Measurements from ENCODE around the gene CTAGE15.
"Not testable (repeated sequence)": the region's sequence is repeated elsewhere in the genome, so short reads cannot be mapped to it uniquely, and the experiment has no call there.

DNA sequence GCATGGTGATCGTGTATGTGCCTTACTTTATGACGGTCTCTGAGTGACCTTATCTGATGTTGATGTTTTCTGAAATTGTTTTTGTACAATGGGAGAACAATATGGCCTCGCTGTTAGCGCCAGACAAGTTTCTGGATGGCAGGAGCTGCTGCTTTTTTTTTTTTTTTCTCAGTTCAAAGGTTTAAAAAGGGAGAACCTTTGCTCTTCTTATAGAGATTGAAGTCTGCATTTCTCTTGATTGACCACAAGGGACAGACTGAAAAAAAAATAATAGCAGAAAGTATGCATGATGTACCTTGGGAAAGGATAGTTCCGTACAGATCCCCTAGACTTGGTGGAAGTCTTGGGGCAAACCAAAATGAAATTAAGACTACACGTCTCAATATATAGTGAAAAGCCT lies 43.9 kb downstream of the CTAGE15 start:
- TF ChIP-seq, protein P1, sequence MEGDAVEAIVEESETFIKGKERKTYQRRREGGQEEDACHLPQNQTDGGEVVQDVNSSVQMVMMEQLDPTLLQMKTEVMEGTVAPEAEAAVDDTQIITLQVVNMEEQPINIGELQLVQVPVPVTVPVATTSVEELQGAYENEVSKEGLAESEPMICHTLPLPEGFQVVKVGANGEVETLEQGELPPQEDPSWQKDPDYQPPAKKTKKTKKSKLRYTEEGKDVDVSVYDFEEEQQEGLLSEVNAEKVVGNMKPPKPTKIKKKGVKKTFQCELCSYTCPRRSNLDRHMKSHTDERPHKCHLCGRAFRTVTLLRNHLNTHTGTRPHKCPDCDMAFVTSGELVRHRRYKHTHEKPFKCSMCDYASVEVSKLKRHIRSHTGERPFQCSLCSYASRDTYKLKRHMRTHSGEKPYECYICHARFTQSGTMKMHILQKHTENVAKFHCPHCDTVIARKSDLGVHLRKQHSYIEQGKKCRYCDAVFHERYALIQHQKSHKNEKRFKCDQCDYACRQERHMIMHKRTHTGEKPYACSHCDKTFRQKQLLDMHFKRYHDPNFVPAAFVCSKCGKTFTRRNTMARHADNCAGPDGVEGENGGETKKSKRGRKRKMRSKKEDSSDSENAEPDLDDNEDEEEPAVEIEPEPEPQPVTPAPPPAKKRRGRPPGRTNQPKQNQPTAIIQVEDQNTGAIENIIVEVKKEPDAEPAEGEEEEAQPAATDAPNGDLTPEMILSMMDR (IDR thresholded peaks at IDR 0.05; ENCODE audit: low read length) = not testable (repeated sequence)
- not testable (repeated sequence) for TF ChIP-seq EZH2 (optimal IDR thresholded peaks at IDR 0.05; ENCODE audit: low read depth, low read length)

Measured in MM.1S (cell line).